Measurements from ENCODE around the gene ASB11.

Gene ASB11, protein sequence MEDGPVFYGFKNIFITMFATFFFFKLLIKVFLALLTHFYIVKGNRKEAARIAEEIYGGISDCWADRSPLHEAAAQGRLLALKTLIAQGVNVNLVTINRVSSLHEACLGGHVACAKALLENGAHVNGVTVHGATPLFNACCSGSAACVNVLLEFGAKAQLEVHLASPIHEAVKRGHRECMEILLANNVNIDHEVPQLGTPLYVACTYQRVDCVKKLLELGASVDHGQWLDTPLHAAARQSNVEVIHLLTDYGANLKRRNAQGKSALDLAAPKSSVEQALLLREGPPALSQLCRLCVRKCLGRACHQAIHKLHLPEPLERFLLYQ

DNA sequence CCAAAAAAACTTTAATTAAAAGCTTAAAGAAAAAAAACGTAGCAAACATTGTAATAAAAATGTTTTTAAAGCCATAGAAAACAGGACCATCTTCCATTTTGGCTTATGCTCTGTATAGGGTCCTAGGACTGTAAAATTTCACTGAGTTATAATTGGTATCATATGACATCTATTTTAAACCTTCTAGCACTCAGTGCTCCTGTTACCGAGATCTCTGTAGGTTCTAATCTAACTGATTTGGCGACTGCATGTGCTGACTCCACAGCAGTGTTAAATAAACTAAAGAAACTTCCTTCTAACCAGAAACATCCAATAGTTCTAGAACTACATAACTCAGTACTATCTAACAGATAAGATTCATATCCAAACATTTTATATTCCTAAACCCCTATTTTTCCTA is at the start of gene ASB11:
ASB11 (minus strand) TSS at position 132 of the 400 bp plus-strand sequence; CDS start at position 97, 35 bp downstream.
- DNase-seq (ENCODE audit: low read depth in 2 of 2) = no peak

GRCh38 chrX:15359701-15360100 is 44.3 kb upstream of the ASB11 start:
- no peak for DNase-seq (ENCODE audit: low read depth in 2 of 2)

- DNase-seq (ENCODE audit: low read depth in 2 of 2) = no peak
Observed at GRCh38 chrX:15358533-15358932, 43.1 kb upstream of the ASB11 start.

DNA sequence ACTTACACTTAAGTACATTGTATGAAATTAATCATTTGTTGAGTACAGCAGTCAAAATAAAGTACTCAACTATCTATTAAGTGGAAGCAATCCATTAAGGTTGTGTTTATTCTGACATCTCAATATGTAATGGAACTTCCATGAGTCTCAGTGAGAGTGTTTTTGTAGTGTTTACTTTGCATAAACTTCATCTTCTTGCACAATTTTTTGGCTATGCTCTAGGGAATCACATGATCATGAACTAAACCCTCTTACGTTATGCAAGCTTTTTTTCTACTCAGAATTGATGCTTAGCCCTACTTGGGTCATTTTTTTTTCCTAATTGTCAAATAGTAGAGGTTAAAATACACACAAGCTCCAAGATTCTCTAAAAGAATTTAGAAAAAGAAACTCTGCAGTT is 41.0 kb upstream of the ASB11 start:
- DNase-seq (ENCODE audit: low read depth in 2 of 2) = no peak

DNA sequence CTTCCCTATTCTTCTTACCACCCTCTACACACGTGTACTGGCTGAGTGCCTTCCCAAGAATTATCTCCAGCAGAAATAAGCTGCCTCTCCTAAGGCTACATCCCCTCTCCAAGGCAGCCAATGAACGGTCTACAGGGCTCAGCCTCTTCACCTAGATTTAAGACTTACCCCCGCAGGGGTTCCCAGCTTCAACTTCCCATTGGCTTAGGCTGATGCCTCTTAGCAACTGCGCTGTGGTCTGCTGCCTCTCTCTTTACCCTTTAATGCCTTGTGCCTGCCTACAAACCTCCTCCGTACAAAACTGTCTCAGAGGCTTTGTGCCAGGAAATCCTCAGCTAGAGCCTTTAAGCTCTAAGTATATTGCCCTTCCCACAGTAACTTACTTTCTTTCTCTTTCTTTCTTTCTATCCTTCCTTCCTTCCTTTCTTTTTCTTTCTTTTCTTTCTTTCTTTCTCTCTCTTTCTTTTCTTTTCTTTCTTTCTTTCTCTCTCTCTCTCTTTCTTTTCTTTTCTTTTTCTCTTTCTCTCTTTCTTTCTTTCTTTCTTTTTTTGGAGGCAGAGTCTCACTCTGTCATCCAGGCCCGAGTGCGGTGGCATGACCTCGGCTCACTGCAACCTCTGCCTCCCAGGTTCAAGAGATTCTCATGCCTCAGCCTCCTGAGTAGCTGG is 35.0 kb upstream of the ASB11 start:
- DNase-seq (ENCODE audit: low read depth in 2 of 2) = no peak

DNA sequence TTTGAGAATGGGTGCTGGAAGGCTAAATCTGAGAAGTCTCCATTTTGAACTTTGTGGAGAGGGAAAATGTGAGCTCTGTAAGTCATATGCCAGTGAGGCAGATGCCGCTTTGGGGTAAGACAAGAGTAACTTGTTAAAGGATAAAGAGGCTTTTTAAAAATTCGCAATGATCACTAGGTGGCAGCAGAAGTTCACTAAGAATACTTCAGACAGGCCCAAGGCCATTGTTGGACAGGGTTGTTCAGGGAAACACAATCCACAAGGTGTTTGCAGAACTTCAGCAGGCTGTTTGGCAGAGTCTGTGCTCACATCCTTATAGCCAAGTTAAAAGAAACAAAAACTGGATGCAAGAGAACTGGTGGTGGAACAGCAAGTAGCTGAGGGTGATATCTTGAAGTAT is 33.6 kb upstream of the ASB11 start:
- no peak for DNase-seq (ENCODE audit: low read depth in 2 of 2)

- no peak for DNase-seq (ENCODE audit: low read depth in 2 of 2)
Observed at GRCh38 chrX:15345976-15346375, 30.5 kb upstream of the ASB11 start.

DNA sequence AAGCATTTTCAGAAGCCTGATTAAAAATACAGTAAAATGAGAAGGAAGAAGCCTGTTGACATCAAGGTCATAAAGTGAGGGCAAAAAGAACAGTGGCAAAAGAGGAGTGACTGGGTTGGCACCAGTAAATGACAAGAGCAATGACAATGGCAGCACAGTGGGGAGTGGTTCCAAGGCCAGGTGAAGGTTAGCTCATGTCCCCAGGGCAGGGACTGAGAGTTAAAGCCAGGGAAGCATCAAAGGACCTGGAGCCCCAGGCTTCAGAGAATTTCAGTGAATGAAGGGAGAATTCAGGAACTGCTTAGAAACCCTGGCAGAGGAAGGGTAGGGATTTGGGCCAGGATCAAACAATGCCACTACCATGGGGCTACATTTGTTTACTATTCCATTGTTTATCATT is 28.7 kb upstream of the ASB11 start:
- no peak for DNase-seq (ENCODE audit: low read depth in 2 of 2)

GRCh38 chrX:15343075-15343476 is 27.6 kb upstream of the ASB11 start:
- DNase-seq (ENCODE audit: low read depth in 2 of 2) = no peak

DNA sequence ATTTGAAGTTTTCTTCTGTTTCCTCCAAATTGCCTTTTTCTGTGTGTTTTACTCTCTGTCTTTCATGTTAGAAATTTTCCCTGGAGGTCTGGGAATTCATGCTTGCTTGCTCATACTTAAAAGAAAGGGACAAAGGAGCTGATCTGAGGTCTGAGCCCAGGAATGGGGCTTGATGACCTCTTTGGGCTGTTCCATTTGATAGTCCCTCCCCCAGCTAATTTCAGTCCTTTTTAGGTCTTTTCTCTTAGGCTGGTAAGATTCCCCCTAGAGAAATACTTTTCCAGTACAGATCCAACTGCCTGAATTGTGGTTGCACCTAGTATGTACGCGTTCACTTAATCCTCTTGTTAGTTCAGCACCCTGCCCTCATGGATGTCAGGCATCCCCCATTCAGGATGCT is 25.4 kb upstream of the ASB11 start:
- DNase-seq (ENCODE audit: low read depth in 2 of 2) = no peak

DNA sequence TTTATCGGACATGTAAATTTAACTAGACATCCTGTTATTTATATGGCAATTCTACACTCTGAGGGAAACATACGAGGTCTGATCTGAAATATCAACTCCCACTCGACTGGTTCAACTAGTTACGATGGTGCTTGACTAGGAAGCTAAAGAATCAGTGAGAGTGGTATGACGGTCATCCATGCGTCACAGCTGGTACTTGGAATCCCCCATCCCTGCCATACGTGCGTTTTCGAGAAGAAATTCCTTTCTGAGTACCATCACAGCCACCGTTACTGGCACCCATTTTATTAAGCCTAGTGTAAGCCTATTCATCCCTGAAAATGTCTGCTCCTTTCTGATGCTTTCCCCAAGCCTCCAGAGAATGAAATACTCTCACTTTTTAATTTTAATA is 20.6 kb upstream of the ASB11 start:
- DNase-seq (ENCODE audit: low read depth in 2 of 2) = no peak

DNA sequence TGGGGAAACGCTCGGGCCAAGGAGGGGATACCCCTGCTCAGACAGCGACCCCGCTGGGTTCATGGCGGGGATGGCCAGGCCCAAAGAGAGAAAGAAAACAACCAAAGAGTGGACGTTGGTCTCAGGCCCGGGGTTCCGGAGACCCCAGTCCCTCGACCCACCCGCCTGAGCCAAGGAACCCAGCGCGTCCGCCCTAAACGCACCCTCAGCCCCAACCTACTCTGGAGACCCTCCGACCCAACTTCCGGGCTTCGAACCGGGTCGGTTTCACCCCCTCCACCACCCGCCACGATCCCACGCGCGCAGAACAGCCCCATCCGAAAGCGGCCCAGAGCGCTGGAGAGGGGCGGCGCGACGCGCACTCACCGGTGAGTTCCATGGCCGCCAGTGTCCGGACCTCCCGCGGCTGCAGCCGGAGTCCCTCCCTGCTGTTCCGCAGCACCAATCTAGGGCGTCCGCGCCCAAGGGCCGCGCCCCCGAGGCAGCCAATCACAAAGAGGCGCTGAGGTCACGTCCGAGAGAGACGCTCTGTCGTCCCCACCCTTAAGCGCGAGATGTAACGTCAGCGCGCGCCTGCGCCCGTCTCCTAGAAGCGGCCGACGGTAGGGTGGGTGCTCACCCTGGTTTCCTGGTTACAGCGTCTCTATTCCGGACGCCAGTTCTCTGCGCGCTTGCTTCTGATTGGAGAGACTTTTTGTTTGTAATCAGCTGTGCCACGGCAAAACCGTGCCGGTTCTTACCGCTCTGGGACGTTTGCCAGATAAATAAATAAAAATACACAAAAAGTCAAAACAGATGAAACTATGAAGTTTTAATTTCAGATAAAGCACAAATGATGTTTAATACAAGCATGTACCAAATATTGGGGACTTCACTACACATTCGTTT is 19.9 kb upstream of the ASB11 start, which contains the start of gene PIGA:
PIGA (minus strand) TSS at position 389 of the 888 bp plus-strand sequence. CDS start 3,593 bp downstream, outside the sequence.
- peak; percentile 78 to 79 for DNase-seq (ENCODE audit: low read depth in 2 of 2)

DNA sequence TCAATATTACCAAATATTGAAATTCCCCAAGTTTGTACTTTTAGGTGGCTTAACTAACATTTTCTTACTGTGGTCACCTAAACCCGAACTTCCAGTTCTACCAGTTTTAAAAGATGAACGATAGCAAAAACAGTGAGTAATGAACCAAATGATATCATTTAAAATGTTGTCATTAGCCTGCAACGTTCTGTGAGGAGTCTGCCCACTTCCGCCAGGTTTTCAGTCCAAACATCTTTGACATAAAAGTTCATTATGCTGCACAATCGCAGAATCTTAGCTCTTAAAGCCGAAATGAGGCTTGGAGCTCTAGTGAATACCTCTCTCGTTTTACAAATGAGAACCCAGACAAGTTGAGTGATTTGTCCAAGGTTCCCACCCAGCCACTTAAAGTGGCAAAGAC is 19.1 kb upstream of the ASB11 start:
- no peak for DNase-seq (ENCODE audit: low read depth in 2 of 2)

DNA sequence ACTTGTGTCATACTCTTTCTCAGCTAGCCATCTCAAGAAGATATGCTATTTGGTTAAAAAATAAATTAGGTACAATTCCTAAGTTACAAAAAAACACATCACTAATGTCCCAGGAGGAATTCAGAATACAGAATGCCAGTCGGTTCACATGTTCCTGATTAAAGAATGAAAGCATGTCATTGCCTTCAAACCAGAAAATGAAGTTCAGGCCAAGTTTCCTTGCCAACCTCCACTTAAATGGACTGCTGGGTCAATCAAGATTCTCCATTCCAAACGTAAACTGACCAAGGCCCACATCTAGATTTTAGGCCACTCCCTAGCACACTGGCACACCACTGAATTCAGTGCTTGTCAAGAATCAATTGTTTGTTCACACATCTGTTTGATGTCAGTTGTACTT is 13.4 kb upstream of the ASB11 start:
- no peak for DNase-seq (ENCODE audit: low read depth in 2 of 2)

DNA sequence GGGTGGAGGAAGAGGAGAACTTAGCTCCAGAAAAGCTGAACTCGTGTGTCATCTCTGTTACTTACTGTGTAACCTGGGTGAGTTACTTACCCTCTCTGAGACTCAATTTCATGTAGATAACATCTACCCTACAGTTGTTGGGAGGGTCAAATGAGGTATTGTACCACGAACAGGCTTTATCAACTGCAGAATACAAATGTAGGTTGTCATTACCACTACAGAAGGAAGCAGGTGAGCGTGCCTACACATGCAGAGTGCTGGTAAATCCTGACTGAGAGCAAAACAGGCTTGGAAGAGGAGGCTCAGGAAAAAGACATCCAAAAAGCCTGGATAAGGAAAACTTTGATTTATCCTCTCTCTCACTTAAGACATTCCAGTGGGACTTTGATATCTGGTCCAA is 12.7 kb upstream of the ASB11 start:
- DNase-seq (ENCODE audit: low read depth in 2 of 2) = no peak

GRCh38 chrX:15322472-15322871 is 7.0 kb upstream of the ASB11 start:
- no peak for DNase-seq (ENCODE audit: low read depth in 2 of 2)

GRCh38 chrX:15322072-15322471 is 6.6 kb upstream of the ASB11 start:
- no peak for DNase-seq (ENCODE audit: low read depth in 2 of 2)

- DNase-seq (ENCODE audit: low read depth in 2 of 2) = no peak
Observed at GRCh38 chrX:15321447-15321846, 6.0 kb upstream of the ASB11 start.

DNA sequence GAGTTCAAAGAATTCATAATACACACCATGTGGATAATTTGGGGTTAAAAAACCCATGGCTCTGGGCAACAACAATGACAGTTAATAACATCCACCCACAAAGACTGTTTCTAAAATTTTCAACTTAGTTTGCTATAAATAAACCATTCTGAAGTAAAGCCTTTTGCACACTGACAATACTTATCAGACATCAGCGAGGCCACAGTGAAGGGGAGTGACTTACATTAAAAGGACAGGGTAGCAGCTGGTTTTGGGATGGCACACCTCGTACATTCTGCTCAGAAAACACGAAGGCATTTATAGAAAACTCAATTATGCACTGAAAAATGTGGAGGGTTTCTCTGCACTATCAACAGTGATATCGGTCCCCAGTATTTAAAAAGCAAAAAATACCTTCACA is 4.9 kb upstream of the ASB11 start:
- DNase-seq (ENCODE audit: low read depth in 2 of 2) = no peak

DNA sequence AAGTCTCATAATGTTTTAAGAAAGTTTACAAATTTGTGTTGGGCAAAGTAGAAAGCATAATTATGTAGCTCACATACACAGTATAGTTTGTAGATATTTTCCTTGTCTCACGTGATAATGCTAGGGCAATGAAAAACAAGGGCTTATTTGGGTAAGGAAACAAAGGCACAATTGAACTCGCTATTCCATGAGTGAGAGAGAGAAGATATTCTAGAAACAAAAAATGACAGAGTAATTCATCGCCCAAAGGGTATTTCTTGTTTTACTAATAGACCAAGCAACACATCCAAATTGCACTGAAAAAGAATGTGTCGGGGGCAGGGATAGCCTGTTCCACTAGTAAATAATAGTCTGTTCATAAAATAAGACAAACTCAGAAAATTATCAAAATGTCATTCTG is 3.6 kb upstream of the ASB11 start:
- no peak for DNase-seq (ENCODE audit: low read depth in 2 of 2)

DNA sequence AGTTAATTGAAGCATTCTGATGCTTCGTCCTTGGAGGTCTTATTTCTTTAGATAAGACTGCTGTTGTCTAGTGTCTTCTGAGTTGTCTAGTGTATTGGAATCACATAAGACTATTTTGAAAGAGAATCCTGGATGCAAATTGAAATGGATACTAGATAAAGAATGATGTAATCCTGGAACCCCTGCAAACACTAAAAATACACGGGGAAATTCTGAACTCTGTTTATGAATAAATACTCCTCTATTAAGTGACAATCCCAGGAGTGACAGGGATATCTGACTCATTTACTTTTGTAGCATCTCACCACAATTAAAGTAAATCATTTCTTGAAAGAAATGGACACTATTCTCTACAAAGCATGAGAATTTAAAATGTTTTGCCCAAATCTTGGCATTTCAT is 968 bp downstream of the ASB11 start:
- DNase-seq (ENCODE audit: low read depth in 2 of 2) = no peak

GRCh38 chrX:15311119-15311518 is 4.3 kb downstream of the ASB11 start:
- no peak for DNase-seq (ENCODE audit: low read depth in 2 of 2)

DNA sequence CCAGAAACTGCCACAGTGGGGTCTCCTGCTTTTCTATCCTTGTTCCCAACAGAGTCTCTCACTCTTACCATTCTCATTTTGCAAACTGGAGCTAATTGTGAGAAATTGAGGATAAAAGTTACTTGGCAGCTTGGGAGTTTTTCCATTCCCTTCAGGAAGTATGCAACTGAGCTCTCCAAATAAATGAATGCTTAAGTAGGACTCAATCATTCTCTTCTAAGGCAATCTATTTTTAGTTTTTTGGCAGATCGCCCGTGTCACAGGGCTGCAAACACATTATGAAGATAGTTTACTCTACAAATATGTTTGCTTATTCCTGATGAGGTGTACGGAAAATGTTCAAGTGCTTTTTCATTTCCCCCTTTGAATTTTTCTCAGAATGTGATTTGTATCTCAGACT is 5.3 kb downstream of the ASB11 start:
- no peak for DNase-seq (ENCODE audit: low read depth in 2 of 2)

Data from stimulated activated CD4-positive, alpha-beta T cell treated with anti-CD3 and anti-CD28 coated beads, Interleukin-1b, Interleukin-23, amount 100 ng/mL, for 4 hours (primary cell).